GM12878 (cell line): ENCODE measurements around the gene SLFNL1.

ENCODE experiments used
- E4F1 ChIP-seq: fragments of 450-650 bp; IDR thresholded peaks from 2 replicates; pipeline ENCODE4 v1.6.1; 2018; ENCODE audit warnings: borderline replicate concordance, mild to moderate bottlenecking; ENCODE audit not compliant: partially characterized antibody
- EZH2 ChIP-seq: IDR thresholded peaks from 2 replicates; pipeline ENCODE4 v1.6.1; 2012; ENCODE audit warnings: low read depth, mild to moderate bottlenecking, control low read depth, inconsistent platforms, low read length, borderline replicate concordance; ENCODE audit not compliant: control insufficient read depth
- SIN3A ChIP-seq: IDR thresholded peaks from 2 replicates; pipeline ENCODE4 v1.6.1; 2012; ENCODE audit warnings: low read depth, low read length, improper control_type of control experiment

- TF ChIP-seq SIN3A = no peak
- no peak for TF ChIP-seq E4F1
- TF ChIP-seq EZH2 = no peak
These were observed 38.8 kb downstream of the SLFNL1 start for GRCh38 chr1:40982721-40983120.
